CD4-positive, alpha-beta T cell treated with Interleukin-10 for 1 hour (primary cell): ENCODE data around the gene SEL1L3.

Experiments
- DNase-seq: peaks from one replicate; pipeline ENCODE4 v3.0.0-alpha.2; 2020

Gene SEL1L3

DNA sequence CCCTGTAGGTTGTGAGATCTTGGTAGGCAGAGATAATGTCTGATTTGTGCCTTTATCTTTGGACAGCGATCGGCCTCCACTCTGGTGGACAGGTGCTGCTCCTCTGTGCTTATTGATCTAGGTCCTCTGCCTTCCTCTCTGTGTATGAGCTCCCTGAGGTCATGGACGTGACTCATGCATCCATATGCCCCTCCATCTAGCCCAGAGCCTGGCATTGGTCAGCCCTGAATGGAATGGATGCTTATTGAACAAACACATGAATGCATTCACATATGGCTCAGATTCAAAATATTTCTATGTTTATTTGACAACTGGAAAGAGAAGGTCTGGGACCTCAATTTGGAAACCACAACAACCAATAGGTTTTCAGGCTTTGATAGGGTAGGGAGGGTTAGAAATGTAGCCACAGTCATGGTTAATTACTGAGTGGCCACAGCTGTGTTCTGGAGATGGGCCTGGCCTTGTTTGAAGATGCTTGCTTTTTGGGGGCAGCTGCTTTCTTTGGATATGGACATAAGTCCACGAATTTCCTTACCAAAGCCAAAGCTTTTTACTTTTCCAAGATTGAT, 76.2 kb downstream of the SEL1L3 start:
- no peak for DNase-seq

DNA sequence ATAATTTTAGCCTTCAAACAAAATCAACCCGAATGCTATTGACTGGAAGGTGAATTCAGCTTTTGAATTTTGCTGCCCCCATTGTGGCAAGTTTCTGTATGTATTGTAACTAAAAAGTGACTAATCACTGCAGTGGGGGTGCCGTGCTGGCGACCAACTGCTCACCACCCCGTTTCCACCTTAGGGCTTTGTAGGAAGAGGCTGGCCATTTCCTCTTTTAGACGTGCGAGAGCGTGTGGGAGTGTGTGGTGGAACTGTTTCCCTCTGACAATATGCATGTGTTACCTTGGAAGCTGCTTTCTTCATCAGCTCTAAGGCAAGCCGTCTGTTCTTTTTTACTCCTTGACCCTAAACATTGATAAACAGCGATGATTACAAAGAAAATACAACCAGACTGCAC, 78.8 kb downstream of the SEL1L3 start:
- DNase-seq: no peak

DNA sequence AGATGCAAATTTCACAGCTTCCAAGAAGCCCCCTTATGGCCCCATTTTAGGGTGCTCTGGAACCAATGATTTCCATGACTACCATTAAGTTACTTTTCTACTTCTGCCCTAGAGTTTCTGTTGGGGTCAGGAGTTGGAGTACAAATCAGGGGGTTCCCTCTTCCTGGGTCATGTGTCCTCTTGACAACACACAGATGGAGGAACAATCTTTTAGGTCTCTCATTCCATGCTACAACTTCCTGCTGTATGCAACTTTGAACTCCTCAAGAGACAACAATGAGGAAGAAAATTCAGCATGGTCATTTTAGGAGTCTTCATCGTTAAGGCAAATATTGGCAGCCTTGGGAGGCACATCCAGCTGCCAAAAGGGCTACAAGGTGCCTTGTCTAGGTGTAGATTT, 79.7 kb downstream of the SEL1L3 start:
- no peak for DNase-seq

DNA sequence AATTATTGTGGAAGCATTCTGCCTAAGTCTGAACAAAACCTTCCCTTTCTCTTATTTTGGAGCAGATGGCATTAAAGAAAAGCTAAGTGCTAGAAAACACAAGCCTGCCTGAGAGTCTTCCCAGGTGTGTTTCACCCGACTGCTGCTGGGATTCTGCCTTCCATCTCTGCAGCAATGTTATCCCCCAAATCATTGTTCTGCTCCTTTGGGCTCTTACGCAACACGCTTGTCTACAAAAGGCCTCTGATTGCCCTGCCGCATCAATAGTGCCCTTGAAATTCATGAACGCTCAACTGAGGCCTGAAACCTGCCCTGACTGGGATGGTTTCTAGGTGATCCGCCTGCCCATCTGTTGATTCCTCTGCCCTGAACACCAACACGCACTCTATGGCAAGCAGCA, 80.3 kb downstream of the SEL1L3 start:
- DNase-seq: no peak

DNA sequence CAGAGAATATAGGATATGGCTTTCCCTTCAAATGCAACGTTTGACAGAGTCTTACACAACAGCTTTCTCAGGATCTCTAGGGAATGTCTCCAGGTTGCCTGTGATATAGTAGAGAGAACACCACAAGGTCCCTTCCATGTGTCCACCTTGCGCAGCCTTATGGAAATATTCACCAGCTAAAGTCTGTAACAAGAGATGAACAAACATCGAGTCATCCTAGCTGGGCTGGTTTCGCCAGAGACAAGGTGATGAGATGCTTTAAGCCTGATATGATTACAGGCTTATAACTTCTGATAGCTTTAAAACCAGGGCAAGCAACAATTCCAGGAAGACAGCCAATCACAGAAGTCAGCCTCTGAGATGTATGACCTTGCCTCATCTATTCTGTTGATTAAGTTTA, 83.8 kb downstream of the SEL1L3 start:
- DNase-seq: no peak

DNA sequence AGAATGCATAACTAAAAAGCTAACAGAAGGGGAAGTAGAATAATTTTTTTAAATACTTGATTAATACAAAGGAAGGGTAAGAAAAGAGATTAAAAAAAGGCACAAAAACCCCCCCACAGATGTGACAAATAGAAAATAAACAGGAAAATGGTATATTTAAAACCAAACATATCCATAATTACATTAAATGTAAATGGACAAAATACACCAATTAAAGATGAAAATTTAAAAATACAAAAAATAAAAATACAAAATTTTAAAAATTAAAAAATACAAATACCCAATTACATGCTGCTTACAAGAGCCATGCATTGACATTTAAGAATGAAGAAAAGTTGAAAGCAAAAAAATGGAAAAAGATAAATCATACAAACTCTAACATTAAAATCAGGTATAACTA, 86.0 kb downstream of the SEL1L3 start:
- no peak for DNase-seq

DNA sequence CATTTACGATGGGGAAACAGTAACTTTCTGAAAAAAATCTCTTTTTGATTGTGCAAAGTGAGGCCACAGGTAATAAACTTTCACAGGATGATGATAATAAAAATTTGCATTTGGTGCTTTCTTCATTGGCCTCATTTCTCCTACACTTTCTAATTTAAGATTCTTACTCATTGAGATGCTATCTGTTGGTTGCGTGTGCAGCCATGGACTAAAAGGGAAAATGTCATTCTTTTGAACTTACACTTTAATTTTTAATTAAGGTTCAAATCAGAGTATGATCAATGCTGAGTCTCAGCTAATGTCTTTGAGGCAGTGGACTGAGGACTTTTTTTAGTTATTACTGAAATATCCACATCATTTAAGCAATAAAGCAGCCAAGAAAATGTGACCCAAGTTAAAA, 87.6 kb downstream of the SEL1L3 start:
- no peak for DNase-seq

DNA sequence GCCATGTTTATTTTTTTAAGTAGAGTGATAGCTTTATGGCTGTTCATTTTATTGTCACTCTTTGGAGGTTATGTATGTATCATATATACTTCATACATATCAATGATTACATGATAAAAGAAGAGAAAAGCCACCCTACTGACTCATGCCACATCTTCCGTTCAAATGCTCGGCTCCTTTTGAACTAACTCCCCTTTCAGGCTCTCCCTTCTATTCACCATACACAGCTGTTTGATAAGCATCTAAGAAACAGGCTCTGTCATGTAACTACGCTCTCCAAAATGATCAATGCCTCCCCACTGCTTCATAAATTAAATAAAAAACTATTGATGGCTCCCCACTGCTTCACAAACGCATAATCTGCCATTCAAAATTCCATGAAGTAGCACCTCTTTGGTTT, 89.4 kb downstream of the SEL1L3 start:
- no peak for DNase-seq

DNA sequence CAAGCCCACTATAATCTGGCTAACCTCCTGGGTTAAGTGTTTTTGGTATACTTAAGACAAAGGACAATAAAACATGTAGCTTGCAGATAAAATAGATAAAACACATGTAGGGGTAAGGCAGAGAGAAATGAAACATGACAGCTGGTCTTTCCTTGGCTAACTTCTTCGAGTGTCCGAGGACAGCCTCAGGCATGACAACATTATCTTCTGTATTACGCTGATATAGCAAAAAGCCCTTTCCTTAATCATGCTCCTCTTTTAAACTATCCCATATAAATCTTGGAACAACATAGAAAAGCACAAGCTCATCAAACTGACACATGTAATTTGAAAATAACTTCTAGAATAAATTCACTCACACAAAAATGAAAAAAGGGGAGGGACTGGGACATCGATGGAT, 91.1 kb downstream of the SEL1L3 start:
- no peak for DNase-seq

DNA sequence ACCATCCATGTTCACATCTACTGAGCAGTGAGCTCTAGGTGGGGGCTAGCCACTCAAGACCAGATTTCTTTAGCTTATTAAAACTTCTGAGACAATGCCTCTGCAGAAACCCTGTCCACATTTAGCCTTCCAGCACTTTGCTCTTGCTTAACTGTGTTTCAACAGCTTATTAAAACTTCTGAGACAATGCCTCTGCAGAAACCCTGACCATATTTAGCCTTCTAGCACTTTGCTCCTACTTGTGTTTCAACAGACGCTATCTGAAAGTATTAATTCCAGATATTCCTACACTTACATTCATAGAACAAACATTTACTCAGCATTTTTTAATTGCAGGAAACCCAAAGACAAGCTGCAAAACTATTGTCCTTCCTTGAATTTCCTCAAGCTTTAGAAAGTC, 91.9 kb downstream of the SEL1L3 start:
- no peak for DNase-seq

DNA sequence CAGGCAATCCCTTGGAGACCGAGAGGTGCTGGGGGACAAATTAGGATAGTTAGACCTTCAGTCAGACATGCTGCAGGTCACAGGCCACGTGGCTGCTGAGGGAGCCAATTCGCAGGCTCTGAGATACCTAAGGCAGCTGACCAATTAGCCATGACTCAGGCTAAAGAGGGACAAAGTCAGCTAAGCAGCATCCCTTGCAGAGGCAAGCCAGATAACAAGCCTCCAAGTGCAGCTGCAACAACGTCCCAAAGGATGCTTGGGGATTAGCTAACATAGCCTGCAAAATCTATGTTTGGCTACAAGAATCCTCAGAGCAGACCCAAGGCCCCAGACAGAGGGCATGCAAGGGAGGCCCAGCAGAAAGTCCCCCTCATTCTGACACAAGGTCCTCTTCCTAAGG, 93.5 kb downstream of the SEL1L3 start:
- DNase-seq: no peak

DNA sequence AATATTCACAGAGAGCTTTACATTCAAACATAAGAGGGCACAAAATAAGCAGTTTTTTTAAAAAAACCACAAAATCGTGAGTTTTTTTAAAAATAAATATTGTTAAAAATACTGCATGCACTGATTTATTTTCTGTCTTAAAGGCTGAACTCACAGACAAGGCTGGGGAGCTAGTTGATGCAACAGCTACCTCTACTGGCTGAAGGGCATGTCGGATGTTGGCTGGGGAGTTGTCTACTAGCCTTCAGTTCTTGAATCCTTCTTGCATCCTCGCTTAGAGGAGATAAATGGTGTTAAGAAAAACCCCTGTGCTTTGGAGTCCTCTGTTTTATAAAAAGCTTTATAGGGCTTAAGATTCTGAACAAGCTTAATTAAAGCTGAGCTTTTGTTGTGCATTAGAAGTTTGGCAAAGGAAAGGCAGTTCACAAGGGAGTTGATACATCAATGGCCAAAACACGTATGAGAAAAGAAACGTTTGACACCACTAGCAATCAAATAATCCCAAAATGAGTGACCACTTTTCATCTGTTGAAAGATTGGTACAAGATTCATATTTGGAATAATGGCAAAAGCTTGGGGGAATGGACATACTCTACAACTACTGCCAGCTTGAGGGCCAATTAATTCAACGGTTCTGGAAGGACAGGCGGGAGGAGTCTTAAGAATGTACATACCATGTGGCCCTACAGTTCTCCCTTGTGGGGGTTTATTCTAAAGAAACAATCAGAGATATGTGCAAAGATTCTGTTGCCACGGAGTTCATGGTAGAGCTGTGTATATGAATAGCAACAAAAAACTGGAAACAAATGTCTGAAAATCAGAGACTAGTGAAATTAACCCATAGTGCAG, 94.7 kb downstream of the SEL1L3 start:
- DNase-seq: peak; percentile 26

DNA sequence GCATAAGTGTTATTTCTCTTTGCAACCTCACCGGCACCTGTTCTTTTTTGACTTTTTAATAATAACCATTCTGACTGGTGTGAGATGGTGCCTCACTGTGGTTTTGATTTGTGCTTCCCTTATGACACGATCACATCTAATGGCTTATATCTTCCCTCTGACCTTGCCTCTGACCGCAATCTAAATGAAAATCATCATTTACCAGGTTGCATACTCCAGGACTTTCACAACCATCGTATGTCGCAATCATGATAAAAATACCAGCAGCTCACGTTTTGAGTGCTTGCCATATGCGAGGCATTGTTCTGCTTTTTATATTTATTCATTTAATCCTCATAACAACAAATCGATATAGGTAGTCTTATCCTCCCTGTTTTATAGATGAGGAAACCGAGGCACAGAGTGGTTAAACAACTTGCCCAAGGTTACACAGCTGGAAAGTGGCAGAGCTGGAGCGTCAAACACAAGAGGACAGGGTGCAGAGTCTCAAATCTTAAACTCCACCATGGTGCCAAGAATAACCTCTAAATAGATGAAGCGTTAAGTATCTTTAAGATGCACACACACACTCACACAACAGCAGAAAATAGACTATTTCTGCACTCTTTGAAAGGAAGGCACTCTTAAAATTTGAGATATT, 102.2 kb downstream of the SEL1L3 start:
- no peak for DNase-seq

DNA sequence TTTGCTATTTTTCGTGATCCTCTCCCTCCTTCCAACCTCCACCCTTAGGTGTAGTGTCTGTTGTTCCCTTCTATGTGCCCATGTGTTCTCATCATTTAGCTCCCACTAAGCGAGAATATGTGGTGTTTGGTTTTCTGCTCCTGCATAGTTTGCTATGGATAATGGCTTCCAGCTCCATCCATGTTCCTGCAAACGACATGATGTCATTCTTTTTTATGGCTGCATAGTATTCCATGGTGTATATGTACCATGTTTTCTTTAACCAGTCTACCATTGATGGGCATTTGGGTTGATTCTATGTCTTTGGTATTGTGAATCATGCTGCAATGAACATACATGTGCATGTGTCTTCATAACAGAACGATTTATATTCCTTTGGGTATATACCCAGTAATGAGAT, 102.7 kb downstream of the SEL1L3 start:
- no peak for DNase-seq

DNA sequence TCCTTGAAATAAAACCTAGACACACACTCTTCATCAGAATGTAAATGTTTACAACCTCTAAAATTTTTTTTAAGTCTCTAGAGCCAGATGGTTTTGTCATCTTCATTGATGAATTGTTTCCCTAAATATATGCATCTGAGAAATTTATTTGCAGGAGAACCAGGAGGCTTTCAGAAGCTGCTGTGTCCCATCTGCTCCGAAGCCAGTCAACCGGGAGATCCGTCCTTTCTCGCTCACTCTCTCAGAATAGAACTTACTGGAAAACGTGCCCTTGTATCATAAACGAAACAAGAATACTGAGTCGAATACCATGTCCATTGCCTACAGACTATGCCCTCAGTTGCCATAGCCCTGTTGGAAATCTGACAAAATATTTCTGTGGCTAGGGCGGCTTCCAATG, 103.7 kb downstream of the SEL1L3 start:
- no peak for DNase-seq

DNA sequence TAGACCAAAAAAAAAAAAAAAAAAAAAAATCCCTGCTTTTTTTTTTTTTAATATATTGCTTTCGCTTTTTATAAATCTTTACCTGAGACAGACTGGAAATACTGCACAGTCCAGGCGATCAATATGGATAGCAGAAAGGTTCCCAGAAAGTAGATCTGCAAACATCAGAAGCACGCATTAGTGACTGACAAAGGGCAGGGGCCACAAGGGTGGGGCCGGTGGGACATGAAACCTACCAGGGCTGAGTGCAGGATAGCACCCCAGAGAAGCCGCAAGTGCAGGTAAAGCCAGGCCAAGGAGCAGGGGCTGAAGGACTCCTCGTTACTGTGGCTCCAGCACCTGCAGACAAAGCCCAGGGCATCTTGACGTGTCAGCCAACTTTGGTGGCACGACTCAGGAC, 105.3 kb downstream of the SEL1L3 start:
- no peak for DNase-seq

DNA sequence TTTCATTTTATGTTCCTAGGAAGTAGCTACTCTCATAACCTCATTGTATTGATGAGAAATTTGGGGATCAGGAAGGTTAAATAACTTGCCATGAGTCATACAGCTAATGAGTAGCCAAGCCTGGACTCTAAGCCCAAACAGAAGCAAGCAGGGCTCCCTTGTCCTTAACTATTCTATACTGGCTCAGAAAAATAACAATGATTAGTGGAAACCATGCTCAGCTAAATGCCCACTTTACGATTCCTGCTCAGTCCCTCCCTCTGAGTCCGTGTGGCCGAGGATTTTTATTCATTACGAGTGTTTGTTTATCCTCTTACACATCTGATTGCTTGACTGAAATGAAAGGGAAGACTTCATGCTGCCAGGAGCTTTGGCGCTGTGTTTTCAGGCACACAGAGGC, 106.3 kb downstream of the SEL1L3 start:
- no peak for DNase-seq

DNA sequence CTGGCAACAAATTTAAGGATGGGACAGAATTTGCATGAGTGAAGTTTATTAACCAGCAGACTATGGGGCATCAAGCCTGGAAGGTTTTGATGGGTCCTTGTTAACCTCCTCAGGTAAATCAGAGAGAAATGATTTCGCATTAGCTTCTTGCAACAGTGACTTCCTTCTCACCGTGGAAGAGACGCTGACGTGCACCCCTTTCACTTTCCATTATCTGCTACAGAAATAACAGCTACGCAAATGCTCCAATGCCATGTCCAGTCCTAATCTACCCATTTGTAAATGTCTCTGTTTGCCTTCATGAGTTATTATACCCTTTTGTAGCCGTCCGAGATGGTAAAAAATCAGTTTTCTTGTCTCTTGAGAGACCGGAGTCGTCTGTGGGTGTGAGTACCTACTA, 106.9 kb downstream of the SEL1L3 start:
- DNase-seq: no peak

DNA sequence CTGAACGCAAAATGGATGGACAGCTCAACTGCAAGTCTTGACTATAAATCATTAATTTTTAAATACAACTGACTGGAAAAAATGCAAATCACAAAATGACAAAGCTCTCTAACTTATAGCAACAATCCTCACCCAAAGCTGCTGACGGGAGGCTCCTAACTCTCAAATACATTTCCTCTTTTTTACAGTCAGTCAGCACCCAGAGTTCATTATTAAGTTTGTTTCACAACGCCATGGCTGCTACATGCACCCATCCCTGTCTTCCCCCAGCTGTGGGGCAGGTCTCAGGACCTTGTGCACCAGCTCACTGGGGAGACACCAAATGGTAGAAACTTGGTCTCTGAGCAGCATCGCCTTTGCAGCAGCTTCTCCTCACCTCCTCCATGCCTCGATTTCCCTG, 109.5 kb downstream of the SEL1L3 start:
- DNase-seq: no peak

DNA sequence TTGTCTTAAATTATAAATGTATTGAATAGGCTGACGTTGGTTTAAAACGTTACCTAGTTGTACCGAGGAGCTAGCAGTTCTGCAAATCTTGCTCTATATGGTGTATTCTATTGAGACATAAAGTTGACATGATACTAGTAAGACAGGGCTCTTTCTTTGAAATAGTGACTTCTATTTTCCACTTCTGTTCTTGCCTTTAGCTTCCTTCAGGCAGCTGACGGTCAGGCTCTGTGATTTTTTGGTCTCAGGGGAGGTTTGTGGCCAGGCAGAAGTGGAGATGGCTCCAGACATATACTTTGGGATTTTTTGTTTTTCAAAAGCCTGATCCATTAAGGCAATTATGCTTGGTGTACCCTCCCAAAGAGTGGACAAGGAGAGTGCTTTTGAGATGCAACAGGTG, 111.9 kb downstream of the SEL1L3 start:
- no peak for DNase-seq

DNA sequence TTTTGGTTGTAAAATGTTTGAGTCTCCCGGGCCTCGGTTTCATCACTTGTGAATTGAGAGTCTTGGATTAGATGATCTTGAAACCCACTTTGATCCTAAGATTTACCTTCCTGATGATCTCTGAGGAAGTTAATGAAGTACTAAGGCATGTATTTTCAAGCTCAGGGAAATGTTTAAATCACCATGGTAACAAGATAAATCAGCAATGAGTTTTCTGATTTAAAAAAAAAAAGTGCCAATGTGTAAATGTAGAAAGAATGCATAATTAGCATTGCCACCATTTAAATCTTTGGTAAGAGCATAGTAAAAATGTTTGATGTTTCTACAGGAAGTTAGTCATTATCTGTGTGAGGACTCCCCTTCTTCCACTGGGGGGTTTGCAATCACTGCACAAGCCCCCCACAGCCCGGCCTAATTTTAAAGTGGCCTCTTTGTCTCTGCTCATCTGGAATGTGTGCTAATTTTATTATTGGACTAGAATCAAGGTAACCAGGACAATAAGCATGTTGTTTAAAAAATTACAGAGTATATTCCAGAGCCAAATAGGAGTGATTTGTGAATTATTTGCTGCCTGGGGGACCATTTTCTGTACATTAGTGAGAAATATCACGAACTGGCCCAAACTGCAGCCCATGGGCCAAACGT, 113.5 kb downstream of the SEL1L3 start:
- no peak for DNase-seq

DNA sequence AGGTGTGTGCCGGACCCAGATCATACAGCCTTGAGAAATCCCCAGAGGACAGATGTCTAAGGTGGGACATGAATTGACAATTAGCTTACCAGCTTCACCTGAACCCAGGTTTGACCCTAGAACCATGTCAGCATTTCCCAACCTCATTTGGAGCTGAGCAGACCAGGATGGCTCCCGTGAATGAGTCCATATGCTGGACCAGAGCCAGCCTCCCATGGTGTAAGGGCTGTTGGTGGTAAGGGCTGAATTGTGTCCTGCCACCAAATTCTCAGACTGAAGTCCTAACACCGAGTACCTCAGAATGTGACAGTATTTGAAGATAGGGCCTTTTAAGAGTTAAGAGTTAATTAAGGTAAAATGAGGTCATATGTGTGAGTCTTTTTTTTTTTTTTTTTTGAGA, 118.8 kb downstream of the SEL1L3 start:
- no peak for DNase-seq

DNA sequence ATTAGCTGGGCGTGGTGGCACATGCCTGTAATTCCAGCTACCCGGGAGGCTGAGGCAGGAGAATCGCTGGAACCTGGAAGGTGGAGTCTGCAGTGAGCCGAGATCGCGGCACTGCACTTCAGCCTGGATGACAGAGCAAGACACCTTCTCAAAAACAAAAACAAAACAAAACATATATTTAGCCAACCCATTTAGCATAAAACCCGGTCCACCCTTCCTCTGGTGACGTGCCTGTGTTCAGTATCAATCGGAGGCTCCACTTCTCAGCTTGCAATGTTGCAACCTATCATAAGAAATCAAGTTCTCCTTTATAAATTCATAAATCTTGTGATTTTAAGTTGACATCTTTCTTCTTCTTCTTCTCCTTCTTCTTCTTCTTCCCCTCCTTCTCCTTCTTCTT, 133.2 kb downstream of the SEL1L3 start:
- DNase-seq: no peak

DNA sequence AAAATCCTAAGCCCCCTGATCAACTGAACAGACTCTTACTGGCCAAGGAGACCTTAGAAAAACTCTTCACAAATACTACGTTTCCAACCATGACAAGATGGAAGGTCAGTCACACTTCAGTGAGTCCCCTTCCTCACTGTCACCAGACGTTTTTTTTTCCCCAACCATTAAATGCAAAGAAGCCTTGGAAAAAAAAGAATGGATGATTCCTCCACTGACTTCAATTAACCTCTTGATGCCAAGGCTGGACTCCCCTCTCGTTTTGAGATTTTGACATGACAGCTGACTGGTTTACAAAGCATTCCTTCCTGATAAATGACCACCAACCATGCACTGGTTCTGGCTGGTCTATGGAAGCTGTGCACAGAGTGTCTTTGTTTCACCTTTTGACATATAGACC, 133.9 kb downstream of the SEL1L3 start:
- no peak for DNase-seq
